Measurements from ENCODE around the gene EBF3. TPM values are rescaled to one million over a fixed set of nuclear protein-coding genes. Genes with fewer than 3 reads are reported as not detected.

Gene EBF3
- total RNA-seq, 1 donor from 2014 or later: 0.07 TPM

DNA sequence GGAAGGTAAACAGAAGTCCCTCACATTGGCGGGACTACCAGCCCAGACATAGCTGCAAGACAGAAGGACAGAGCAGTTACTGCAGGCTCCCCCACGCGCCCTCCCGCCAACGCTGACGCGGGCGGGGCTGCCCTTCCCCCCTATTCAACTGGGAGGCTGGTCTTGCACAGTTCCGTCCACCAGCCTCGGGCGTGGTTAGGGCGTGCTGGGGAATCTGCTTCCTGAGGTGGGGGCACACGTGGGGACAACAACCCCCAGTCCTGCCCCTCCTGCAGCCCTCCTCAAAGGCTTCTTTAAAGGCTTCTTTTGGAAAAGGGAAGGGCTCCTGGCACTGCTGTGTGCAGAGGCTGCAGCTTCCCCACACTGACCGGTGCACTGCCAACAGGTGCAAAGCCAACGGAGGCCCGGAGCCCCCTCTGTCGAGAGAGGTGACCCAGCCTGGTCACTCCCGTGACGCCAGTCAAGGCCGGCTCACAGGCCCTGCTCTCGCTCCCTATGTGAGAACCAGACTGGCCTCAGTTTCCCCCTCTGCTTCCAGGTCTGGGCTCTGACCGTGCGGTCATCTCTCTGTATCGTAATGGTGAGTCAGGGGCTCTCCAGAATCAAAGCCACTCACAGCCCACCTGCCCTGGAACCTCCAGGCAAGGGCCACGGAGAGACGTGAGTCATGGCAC is 126.0 kb downstream of the EBF3 start:
- no peak overlapping the region for H3K4me2 ChIP-seq (ENCODE audit: low read length)
- no peaks in the 10 kb centered on the region for H3K79me2 ChIP-seq (ENCODE audit: insufficient read depth, low read length)
- no peaks in the 10 kb centered on the region for H4K20me1 ChIP-seq (ENCODE audit: insufficient read depth, low read length)
- H3K9me3 Mint-ChIP-seq (ENCODE audit: unreplicated experiment): no peaks in the 10 kb centered on the region
- H3K4me1 Mint-ChIP-seq (ENCODE audit: low read depth, unreplicated experiment): no peaks in the 10 kb centered on the region
- TF ChIP-seq, protein P1, sequence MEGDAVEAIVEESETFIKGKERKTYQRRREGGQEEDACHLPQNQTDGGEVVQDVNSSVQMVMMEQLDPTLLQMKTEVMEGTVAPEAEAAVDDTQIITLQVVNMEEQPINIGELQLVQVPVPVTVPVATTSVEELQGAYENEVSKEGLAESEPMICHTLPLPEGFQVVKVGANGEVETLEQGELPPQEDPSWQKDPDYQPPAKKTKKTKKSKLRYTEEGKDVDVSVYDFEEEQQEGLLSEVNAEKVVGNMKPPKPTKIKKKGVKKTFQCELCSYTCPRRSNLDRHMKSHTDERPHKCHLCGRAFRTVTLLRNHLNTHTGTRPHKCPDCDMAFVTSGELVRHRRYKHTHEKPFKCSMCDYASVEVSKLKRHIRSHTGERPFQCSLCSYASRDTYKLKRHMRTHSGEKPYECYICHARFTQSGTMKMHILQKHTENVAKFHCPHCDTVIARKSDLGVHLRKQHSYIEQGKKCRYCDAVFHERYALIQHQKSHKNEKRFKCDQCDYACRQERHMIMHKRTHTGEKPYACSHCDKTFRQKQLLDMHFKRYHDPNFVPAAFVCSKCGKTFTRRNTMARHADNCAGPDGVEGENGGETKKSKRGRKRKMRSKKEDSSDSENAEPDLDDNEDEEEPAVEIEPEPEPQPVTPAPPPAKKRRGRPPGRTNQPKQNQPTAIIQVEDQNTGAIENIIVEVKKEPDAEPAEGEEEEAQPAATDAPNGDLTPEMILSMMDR (IDR thresholded peaks at IDR 0.05; ENCODE audit: insufficient read depth, low read depth, low read length): no peak
- TF ChIP-seq EZH2 (IDR thresholded peaks at IDR 0.05; ENCODE audit: insufficient read depth, low read length): no peak
- FAIRE-seq (no peak), DNase-seq (ENCODE audit: low read depth) (no peak)
- H3K27me3 ChIP-seq (ENCODE audit: insufficient read depth, low read length): no peaks in the 10 kb centered on the region
- H3K9ac ChIP-seq (ENCODE audit: low read length): no peak overlapping the region
- H3K36me3 Mint-ChIP-seq (ENCODE audit: low read depth, unreplicated experiment): no peaks in the 10 kb centered on the region
- H2AFZ ChIP-seq (ENCODE audit: low read depth, low read length): no peak overlapping the region
- H3K4me3 ChIP-seq (ENCODE audit: insufficient read depth, low read depth, low read length): no peak overlapping the region
- H3K27ac Mint-ChIP-seq (ENCODE audit: unreplicated experiment): no peak overlapping the region
- H3K4me3 Mint-ChIP-seq (ENCODE audit: unreplicated experiment): no peak overlapping the region
- H3K9me3 ChIP-seq (ENCODE audit: insufficient read depth, low read depth, low read length): peaks cover 6% of the 10 kb centered on the region
- H3K27ac ChIP-seq (ENCODE audit: low read depth, low read length): no peak overlapping the region
- no peaks in the 10 kb centered on the region for H3K4me1 ChIP-seq (ENCODE audit: insufficient read depth, low read length)
- H3K27me3 Mint-ChIP-seq (ENCODE audit: low read depth, unreplicated experiment): peaks cover 8% of the 10 kb centered on the region
- H3K36me3 ChIP-seq (ENCODE audit: insufficient read depth, low read length): no peaks in the 10 kb centered on the region

DNA sequence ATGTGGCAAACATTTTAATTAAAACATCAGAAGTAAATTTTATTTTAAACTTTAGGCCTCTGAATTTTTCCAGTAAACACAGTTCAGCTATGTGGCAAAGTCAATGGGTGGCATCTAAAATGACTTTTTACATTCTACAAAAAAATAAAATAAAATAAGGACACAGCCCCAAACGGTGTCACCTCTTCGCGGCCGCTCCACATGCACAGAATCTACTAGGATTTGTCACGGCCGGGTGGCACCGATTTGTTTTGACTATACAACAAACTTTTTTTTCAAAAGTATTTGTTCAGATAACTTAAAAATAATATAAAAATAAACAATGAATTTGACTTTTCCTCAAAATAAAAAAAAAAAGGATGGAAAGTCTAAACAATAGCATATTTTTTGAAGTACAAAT is 127.8 kb downstream of the EBF3 start:
- DNase-seq (ENCODE audit: low read depth): no peak
- Mint-ChIP-seq H3K36me3 (ENCODE audit: low read depth, unreplicated experiment) (no peaks in the 10 kb centered on the region), H3K9me3 (ENCODE audit: unreplicated experiment) (no peaks in the 10 kb centered on the region), H3K27me3 (ENCODE audit: low read depth, unreplicated experiment) (peaks cover 8% of the 10 kb centered on the region), H3K4me1 (ENCODE audit: low read depth, unreplicated experiment) (no peaks in the 10 kb centered on the region), H3K4me3 (ENCODE audit: unreplicated experiment) (no peak overlapping the region), H3K27ac (ENCODE audit: unreplicated experiment) (no peak overlapping the region)
- H3K27me3 ChIP-seq (ENCODE audit: insufficient read depth, low read length): no peaks in the 10 kb centered on the region
- no peak overlapping the region for H3K4me3 ChIP-seq (ENCODE audit: insufficient read depth, low read depth, low read length)
- H3K79me2 ChIP-seq (ENCODE audit: insufficient read depth, low read length): no peaks in the 10 kb centered on the region
- peaks cover 8% of the 10 kb centered on the region for H3K9me3 ChIP-seq (ENCODE audit: insufficient read depth, low read depth, low read length)
- no peak overlapping the region for H2AFZ ChIP-seq (ENCODE audit: low read depth, low read length)
- H3K4me1 ChIP-seq (ENCODE audit: insufficient read depth, low read length): no peaks in the 10 kb centered on the region
- no peak overlapping the region for H3K9ac ChIP-seq (ENCODE audit: low read length)
- H3K27ac ChIP-seq (ENCODE audit: low read depth, low read length): no peak overlapping the region
- no peak for TF ChIP-seq EZH2 (IDR thresholded peaks at IDR 0.05; ENCODE audit: insufficient read depth, low read length)
- TF ChIP-seq, protein P1 (IDR thresholded peaks at IDR 0.05; ENCODE audit: insufficient read depth, low read depth, low read length): no peak
- H3K4me2 ChIP-seq (ENCODE audit: low read length): no peak overlapping the region
- no peaks in the 10 kb centered on the region for H3K36me3 ChIP-seq (ENCODE audit: insufficient read depth, low read length)
- H4K20me1 ChIP-seq (ENCODE audit: insufficient read depth, low read length): no peaks in the 10 kb centered on the region
- no peak for FAIRE-seq

DNA sequence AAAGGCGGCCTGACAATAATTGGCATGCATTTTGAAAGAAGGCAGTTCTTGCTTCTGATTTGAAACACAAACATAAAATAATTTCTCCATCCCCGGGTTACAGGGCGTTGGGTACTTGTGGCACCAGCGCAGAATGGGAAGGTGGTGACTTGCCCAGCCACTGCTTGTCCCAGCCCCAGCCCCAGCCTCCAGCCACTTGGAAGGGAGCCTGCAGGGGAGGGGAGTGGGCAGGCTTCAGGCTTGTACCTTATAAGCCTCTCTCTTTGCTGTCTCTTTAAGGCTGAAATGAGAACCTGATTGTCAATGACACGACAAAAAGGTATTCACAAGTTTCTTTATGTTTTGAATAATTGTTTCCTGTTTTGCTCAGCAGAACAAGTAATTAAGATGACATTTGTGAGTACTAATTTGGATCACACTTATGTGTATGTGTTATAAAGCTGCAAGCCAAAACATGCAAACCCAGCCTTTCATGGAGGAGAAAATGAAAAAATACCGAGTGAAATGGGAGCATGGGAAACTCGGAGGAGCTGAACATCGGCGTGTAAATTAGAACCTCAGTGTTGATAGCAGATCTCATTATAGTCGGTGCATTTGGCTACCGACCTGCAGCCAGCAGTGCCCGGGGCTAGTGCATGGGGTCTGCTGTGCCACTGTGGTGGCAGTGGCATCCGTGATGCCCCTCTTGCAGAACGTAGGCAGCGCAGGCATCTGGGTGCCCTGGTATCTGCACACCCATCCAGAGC is 129.9 kb downstream of the EBF3 start:
- no peak overlapping the region for H3K27ac ChIP-seq (ENCODE audit: low read depth, low read length)
- no peaks in the 10 kb centered on the region for H3K4me1 Mint-ChIP-seq (ENCODE audit: low read depth, unreplicated experiment)
- no peaks in the 10 kb centered on the region for H3K9me3 Mint-ChIP-seq (ENCODE audit: unreplicated experiment)
- H3K4me1 ChIP-seq (ENCODE audit: insufficient read depth, low read length): no peaks in the 10 kb centered on the region
- H3K36me3 Mint-ChIP-seq (ENCODE audit: low read depth, unreplicated experiment): no peaks in the 10 kb centered on the region
- peaks cover 5% of the 10 kb centered on the region for H3K27me3 Mint-ChIP-seq (ENCODE audit: low read depth, unreplicated experiment)
- H3K36me3 ChIP-seq (ENCODE audit: insufficient read depth, low read length): no peaks in the 10 kb centered on the region
- peaks cover 5% of the 10 kb centered on the region for H3K9me3 ChIP-seq (ENCODE audit: insufficient read depth, low read depth, low read length)
- H4K20me1 ChIP-seq (ENCODE audit: insufficient read depth, low read length): no peaks in the 10 kb centered on the region
- no peak overlapping the region for H3K9ac ChIP-seq (ENCODE audit: low read length)
- H2AFZ ChIP-seq (ENCODE audit: low read depth, low read length): no peak overlapping the region
- TF ChIP-seq, protein P1 (IDR thresholded peaks at IDR 0.05; ENCODE audit: insufficient read depth, low read depth, low read length): no peak
- no peak for TF ChIP-seq EZH2 (IDR thresholded peaks at IDR 0.05; ENCODE audit: insufficient read depth, low read length)
- no peak overlapping the region for H3K27ac Mint-ChIP-seq (ENCODE audit: unreplicated experiment)
- no peak overlapping the region for H3K4me3 Mint-ChIP-seq (ENCODE audit: unreplicated experiment)
- no peak overlapping the region for H3K4me3 ChIP-seq (ENCODE audit: insufficient read depth, low read depth, low read length)
- FAIRE-seq (no peak), DNase-seq (ENCODE audit: low read depth) (no peak)
- H3K4me2 ChIP-seq (ENCODE audit: low read length): no peak overlapping the region
- H3K79me2 ChIP-seq (ENCODE audit: insufficient read depth, low read length): no peaks in the 10 kb centered on the region
- no peaks in the 10 kb centered on the region for H3K27me3 ChIP-seq (ENCODE audit: insufficient read depth, low read length)

All from astrocyte (in vitro differentiated cells and primary cell).